ENCODE data around the gene ATXN2.

Gene ATXN2

DNA sequence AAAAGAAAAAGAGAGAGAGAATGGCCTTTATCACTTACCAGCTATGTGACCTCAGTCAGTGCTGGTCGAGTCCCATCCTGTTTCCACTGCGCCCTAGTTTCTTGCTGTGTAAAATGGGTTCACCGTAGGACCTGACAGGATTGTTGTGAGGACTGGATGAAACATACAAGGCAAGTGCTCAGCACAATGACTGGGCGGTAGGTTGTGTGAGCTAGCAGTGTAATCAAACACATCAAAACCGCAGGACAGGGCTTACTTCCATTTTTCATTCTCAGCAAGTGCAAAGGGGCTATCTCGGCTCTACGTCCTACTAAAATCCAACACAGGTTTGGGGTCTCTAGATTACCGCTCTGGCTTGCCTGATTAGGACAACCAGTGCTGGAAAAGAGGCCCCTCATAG is 36.4 kb upstream of the ATXN2 start:
- TF ChIP-seq TCF4 (CRISPR knock-in tag; IDR thresholded peaks at IDR 0.05; ENCODE audit: borderline replicate concordance) (no peak), ISL1 (CRISPR knock-in tag; IDR thresholded peaks at IDR 0.05) (no peak), PPARA (CRISPR knock-in tag; IDR thresholded peaks at IDR 0.05; ENCODE audit: borderline replicate concordance) (no peak), CSDC2 (CRISPR knock-in tag; IDR thresholded peaks at IDR 0.05) (no peak), ZNF70 (CRISPR knock-in tag; IDR thresholded peaks at IDR 0.05) (no peak), BACH2 (CRISPR knock-in tag; IDR thresholded peaks at IDR 0.05; ENCODE audit: borderline replicate concordance) (no peak), ZFP30 (CRISPR knock-in tag; IDR thresholded peaks at IDR 0.05) (no peak), ARNTL (CRISPR knock-in tag; IDR thresholded peaks at IDR 0.05; ENCODE audit: borderline replicate concordance, low read depth) (no peak), ZFP3 (CRISPR knock-in tag; IDR thresholded peaks at IDR 0.05) (no peak), GLIS3 (CRISPR knock-in tag; IDR thresholded peaks at IDR 0.05) (no peak)
- TF ChIP-seq, protein P1, sequence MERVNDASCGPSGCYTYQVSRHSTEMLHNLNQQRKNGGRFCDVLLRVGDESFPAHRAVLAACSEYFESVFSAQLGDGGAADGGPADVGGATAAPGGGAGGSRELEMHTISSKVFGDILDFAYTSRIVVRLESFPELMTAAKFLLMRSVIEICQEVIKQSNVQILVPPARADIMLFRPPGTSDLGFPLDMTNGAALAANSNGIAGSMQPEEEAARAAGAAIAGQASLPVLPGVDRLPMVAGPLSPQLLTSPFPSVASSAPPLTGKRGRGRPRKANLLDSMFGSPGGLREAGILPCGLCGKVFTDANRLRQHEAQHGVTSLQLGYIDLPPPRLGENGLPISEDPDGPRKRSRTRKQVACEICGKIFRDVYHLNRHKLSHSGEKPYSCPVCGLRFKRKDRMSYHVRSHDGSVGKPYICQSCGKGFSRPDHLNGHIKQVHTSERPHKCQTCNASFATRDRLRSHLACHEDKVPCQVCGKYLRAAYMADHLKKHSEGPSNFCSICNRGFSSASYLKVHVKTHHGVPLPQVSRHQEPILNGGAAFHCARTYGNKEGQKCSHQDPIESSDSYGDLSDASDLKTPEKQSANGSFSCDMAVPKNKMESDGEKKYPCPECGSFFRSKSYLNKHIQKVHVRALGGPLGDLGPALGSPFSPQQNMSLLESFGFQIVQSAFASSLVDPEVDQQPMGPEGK (CRISPR knock-in tag; IDR thresholded peaks at IDR 0.05; ENCODE audit: borderline replicate concordance), result no peak
- TF ChIP-seq, protein P2, sequence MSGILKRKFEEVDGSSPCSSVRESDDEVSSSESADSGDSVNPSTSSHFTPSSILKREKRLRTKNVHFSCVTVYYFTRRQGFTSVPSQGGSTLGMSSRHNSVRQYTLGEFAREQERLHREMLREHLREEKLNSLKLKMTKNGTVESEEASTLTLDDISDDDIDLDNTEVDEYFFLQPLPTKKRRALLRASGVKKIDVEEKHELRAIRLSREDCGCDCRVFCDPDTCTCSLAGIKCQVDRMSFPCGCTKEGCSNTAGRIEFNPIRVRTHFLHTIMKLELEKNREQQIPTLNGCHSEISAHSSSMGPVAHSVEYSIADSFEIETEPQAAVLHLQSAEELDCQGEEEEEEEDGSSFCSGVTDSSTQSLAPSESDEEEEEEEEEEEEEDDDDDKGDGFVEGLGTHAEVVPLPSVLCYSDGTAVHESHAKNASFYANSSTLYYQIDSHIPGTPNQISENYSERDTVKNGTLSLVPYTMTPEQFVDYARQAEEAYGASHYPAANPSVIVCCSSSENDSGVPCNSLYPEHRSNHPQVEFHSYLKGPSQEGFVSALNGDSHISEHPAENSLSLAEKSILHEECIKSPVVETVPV (CRISPR knock-in tag; IDR thresholded peaks at IDR 0.05), result no peak
- TF ChIP-seq, protein P3, sequence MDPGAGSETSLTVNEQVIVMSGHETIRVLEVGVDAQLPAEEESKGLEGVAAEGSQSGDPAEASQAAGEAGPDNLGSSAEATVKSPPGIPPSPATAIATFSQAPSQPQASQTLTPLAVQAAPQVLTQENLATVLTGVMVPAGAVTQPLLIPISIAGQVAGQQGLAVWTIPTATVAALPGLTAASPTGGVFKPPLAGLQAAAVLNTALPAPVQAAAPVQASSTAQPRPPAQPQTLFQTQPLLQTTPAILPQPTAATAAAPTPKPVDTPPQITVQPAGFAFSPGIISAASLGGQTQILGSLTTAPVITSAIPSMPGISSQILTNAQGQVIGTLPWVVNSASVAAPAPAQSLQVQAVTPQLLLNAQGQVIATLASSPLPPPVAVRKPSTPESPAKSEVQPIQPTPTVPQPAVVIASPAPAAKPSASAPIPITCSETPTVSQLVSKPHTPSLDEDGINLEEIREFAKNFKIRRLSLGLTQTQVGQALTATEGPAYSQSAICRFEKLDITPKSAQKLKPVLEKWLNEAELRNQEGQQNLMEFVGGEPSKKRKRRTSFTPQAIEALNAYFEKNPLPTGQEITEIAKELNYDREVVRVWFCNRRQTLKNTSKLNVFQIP (CRISPR knock-in tag; IDR thresholded peaks at IDR 0.05; ENCODE audit: borderline replicate concordance, low read depth), result no peak
- TF ChIP-seq, protein P4, sequence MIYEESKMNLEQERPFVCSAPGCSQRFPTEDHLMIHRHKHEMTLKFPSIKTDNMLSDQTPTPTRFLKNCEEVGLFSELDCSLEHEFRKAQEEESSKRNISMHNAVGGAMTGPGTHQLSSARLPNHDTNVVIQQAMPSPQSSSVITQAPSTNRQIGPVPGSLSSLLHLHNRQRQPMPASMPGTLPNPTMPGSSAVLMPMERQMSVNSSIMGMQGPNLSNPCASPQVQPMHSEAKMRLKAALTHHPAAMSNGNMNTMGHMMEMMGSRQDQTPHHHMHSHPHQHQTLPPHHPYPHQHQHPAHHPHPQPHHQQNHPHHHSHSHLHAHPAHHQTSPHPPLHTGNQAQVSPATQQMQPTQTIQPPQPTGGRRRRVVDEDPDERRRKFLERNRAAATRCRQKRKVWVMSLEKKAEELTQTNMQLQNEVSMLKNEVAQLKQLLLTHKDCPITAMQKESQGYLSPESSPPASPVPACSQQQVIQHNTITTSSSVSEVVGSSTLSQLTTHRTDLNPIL (CRISPR knock-in tag; IDR thresholded peaks at IDR 0.05; ENCODE audit: low read depth), result no peak
- TF ChIP-seq, protein P5, sequence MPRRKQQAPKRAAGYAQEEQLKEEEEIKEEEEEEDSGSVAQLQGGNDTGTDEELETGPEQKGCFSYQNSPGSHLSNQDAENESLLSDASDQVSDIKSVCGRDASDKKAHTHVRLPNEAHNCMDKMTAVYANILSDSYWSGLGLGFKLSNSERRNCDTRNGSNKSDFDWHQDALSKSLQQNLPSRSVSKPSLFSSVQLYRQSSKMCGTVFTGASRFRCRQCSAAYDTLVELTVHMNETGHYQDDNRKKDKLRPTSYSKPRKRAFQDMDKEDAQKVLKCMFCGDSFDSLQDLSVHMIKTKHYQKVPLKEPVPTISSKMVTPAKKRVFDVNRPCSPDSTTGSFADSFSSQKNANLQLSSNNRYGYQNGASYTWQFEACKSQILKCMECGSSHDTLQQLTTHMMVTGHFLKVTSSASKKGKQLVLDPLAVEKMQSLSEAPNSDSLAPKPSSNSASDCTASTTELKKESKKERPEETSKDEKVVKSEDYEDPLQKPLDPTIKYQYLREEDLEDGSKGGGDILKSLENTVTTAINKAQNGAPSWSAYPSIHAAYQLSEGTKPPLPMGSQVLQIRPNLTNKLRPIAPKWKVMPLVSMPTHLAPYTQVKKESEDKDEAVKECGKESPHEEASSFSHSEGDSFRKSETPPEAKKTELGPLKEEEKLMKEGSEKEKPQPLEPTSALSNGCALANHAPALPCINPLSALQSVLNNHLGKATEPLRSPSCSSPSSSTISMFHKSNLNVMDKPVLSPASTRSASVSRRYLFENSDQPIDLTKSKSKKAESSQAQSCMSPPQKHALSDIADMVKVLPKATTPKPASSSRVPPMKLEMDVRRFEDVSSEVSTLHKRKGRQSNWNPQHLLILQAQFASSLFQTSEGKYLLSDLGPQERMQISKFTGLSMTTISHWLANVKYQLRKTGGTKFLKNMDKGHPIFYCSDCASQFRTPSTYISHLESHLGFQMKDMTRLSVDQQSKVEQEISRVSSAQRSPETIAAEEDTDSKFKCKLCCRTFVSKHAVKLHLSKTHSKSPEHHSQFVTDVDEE (CRISPR knock-in tag; IDR thresholded peaks at IDR 0.05), result no peak
- no peak; the same call in 2 of the 3 replicates for ATAC-seq

DNA sequence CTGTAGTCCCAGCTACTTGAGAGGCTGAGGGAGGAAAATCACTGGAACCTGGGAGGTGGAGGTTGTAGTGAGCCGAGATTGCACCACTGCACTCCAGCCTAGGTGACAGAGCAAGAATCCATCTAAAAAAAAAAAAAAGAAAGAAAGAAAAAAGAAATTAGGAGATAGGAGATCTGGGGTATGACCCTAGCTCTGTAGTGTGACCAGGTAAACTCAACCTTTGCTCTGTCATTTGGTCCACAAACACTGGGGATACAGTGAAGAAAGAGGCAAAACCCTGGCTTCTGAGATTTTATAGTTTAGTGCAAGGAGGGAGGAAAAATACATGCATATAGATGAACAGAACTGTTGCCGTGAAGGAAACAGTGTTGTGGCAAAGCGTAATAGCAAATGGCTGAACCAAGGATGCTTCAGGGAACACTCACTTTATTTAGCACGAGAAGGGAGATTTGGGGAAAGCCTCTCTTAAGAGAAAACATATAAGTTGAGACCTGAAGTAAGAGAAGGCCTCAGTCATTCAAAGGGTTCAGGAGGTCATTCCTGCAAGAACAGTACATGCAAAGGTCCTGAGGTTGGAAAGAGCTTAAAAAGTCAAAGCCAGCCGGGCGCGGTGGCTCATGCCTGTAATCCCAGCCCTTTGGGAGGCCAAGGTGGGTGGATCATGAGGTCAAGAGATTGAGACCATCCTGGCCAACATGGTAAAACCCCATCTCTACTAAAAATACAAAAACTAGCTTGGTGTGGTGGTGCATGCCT is 29.6 kb upstream of the ATXN2 start:
- TF ChIP-seq, protein P3 (CRISPR knock-in tag; IDR thresholded peaks at IDR 0.05; ENCODE audit: borderline replicate concordance, low read depth), result no peak
- TF ChIP-seq CSDC2 (CRISPR knock-in tag; IDR thresholded peaks at IDR 0.05) (no peak), ISL1 (CRISPR knock-in tag; IDR thresholded peaks at IDR 0.05) (no peak), ZNF565 (CRISPR knock-in tag; conservative IDR thresholded peaks at IDR 0.05; ENCODE audit: low read depth) (no peak), RARB (CRISPR knock-in tag; IDR thresholded peaks at IDR 0.05) (no peak)
- TF ChIP-seq, protein P2 (CRISPR knock-in tag; IDR thresholded peaks at IDR 0.05), result no peak
- ATAC-seq, result no peak
